EL (cell line): Measurements from ENCODE around the gene CLEC20A.

Source experiments
- DNase-seq: peaks from one replicate; pipeline ENCODE4 v3.0.0-alpha.2; 2016

CLEC20A gene

DNA sequence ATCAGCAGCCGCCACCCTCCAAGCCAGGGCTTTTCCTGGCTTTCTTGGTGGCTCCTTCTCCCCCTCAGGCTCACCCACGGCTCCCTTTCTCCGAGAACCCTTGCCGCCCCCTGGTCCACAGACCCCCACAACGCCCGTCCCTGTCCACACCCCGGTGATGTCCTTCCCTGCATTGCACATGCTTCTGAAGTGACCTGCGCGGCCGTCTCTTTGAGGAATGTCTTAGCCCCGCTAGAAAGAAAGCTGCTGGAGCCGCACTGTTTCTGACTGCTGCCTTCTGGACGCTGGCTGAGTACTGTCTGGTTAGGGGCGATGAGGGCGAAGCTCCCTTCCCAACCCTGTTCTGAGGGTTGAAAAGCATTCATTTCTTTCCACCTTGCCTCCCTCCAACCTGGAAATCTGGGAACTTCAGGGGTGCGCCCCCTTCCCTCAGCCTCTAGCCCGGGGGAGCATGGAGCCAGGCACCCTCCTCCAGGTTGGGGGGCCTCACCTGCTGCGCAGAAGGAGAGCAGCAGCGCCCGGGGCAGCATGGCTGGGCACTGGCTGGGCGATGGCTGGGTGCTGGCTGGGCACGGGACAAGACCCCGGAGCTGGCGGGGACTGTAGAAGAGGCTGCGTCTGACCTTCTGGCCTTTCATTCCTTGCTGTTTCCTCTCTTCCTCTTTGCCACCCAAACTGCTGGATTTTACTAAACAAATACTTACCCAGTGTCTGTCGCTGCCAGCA lies at the start of gene CLEC20A:
Gene CLEC20A (minus strand): TSS at position 555 of the 726 bp plus-strand sequence. CDS start 25 bp downstream, at position 530.
- no peak for DNase-seq

DNA sequence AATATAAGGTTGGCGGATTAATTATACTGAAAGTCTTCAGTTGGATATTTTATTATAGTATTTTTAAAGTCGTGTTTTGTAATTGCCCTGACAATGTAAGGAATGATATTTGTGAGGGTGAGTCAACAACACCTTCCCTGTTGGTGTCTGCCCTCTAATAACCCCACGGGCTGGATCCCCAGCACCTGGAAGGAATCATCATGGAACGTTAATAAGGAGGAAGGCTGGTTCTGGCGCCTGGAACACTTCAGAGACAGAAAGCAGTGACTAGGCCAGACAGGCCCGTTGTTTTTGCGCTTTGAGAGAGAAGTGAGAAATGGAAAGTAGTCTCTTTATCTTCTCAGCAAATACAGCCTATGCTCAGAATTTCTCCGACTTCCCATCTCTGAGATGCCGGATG lies 47.8 kb upstream of the CLEC20A start:
- no peak for DNase-seq

GRCh38 chr1:178543290-178543607 lies 46.5 kb upstream of the CLEC20A start:
- DNase-seq = no peak

DNA sequence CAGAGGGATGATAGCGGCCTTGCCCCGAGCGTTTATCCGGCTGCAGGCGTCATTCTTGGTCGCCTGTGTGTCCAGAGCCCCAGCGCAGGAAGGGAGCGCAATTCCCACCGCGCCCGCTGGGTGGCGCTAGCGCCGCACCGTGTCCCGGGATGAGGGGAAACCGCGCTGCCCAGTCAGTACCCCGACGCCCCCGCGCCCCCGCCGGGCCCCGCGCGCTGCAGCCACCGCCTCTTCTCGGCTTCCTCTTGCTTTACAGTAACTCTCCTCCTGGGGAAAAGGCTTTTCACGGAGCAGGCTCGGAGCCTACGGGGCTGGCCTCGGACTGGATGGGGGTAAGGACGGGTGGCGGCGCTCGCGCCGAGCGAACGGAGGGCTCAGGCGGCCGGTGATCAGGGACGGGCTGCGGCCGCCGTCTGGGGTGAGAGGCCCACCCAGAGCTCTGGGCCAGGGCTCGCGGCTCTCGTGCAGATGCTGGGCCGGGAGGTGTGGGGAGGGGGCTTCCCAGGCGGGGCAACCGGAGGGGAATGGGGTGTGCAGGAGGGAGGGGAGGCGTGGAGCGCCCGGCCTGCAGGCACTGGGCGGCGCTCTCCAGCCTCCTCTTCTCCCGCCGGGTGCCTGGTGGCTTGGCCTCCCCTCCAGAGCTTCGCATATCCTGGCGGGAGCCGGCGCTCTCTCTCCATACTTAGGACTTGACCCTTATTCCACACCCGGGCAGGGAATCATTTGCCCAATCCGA lies 46.0 kb upstream of the CLEC20A start:
- DNase-seq = peak; percentile 93

DNA sequence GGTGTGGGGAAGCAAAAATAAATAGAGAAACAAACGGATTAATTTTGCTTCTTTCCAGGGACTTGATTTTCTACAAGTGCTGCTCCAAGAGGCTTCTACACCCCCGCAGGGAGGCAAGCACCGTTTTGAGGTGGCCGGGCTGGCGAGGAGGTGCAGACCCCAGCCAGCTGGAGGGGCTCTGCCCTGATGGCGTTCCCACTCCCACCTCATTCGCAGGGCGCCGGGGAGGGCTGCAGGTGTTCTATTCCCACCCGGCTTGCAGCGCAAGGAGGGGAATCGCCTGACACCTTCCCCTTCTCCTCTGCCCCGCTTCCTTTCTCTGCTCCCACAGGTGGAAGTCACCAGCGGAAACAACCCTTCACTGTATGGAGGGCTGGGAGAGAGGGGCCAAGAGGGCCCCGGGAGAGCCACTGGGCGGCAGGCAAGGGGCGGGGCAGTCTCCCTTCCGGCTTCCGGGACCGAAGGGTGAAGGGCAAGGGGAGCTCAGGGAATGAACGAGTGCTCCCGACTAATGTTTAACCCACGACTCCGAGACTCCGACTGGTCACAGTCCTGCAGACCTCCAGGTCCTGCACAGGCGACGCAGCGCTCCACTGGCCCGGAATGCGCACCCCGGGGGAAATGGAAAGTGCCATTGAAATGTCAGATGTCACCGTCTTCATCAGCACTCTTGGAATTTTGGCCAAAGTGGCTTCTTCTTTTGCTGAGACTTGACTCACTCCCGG lies 45.2 kb upstream of the CLEC20A start:
- DNase-seq = no peak

DNA sequence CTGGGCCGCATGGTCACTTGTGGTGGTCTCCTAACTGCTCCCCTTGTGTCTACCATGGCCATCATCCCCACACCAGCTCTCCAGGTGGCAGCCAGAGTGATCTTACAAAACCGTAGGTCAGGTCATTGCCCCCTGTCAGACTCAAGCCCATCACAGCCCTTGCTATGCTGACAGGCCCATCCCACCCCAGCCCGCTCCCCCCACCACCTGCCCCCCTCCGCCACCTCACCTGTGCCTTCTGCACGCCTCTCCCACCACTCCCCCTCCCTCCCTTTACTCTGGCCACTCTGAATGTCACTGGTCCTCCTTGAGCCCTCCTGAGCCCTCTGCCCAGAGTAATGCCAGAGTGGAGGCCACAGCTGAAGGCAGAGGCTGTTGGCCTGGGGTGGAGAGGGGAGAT lies 44.6 kb upstream of the CLEC20A start:
- DNase-seq = no peak

DNA sequence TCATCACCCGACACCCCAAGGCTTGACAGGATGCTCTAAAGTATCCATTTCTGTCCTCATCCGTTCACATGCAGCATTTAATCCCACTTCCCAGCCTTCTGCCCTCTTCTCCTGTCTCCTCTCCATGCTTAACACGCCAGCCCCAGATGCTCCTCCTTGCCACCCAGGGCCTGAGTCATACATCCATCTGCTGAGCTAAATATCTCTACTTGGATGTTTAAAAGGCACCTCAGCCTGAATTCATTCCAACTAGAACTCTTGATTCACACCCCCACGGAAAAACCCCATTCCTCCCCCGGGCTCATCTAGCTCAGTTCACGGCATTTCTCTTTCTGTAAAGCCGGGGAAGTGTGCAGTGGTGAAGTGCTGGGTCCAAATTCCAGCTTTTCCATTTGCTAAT lies 43.9 kb upstream of the CLEC20A start:
- peak; percentile 92 for DNase-seq

GRCh38 chr1:178540204-178540603 lies 43.4 kb upstream of the CLEC20A start:
- no peak for DNase-seq

- DNase-seq = no peak
Measured at GRCh38 chr1:178539291-178539690, 42.5 kb upstream of the CLEC20A start.

DNA sequence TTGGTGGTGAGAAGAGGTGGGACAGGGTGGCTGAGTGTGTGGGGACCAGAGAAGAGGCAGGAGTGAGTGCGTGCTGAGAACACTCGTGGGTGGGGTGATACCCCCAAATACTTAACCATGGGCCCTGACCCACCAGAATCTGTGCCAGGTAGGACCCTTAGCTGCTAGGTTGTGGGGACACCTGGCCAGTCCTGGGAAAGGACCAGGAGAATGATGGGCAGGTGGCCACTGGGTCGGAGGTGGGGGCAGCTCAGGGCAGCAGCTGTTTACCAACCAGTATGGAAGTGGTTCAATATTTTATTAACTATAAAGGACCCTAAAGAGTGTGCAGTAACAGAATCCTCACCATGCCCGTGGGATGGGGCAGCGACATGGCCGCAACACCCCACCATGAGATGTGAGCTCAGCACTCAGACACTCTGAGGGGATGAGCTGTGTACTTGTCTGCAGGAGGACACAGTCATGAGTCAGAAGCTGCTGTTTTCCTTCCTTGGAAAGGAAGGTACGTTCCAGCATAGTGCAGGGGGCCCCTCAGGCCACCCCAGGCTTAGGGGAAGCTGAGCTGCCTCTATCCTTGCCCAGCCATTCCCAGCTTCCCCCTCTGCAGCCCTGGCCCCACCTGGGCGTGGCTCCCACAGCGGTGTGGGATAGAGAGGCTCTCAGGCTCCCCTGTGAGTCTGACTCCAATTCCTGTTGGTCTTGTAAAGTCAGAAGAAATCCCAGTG lies 41.6 kb upstream of the CLEC20A start:
- peak; percentile 87 for DNase-seq

GRCh38 chr1:178537382-178538090 lies 40.8 kb upstream of the CLEC20A start:
- no peak for DNase-seq

DNA sequence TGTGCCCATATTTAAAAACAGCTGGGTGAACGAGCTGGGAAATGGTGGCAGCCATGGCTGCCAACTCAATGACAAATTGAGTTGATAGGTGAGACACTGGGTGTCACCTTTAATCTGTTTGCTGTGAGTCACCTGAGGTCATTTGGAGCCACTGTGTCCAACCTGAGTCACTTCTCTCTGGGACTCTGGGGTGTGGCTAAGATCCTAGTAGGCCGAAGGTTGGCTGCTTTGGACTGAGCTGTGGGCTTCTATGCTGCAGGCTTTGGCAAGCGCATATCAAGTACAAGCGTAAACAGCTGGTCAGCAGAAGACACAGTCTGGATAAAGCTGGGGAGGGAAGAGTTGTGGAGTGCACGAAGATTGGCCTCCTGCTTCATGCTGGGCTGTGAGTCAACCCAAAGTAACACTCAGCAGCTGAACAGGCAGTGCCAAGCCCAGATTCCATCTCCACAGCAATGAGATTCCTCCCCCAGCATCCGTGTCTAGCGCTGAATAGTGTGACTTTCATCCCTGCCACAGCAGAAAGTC lies 40.1 kb upstream of the CLEC20A start:
- peak; percentile 95 for DNase-seq

GRCh38 chr1:178536329-178536728 lies 39.6 kb upstream of the CLEC20A start:
- DNase-seq = no peak

GRCh38 chr1:178534137-178534868 lies 37.5 kb upstream of the CLEC20A start:
- DNase-seq = no peak

DNA sequence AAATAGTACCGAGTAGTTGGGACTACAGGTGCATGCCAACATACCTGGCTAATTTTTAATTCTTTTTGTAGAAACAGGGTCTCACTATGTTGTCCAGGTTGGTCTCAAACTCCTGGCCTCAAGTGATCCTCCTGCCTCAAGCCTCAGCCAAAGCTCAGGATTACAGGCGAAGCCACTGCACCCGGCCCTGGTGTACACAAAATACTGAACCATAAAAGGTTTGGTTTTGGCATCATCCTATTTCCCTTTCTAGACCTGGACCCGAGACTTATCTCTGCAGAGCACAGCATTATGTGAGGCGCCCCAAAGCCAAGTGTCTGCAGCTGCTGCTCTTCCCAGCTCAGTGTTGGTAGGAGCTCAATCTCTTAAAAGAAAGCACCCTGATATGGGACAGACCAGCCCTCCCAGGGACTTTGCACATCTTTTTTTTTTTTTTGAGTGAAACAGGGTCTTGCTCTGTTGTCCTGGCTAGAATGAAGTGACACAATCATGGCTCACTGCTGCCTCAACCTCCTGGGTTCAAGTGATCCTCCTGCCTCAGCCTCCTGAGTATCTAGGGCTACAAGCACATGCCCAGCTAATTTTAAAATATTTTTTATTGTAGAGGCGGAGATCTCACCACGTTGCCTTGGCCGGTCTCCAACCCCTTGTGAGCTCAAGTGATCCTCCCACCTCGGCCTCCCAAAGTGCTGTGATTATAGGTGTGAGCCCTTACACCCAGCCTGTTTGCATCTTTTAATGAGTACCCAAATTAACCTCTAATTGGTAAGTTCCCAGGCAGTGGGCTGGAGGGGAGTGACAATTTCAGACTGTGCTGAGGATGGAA lies 36.6 kb upstream of the CLEC20A start:
- DNase-seq = no peak

- peak; percentile 82 for DNase-seq
Measured at GRCh38 chr1:178532392-178532791, 35.6 kb upstream of the CLEC20A start.

DNA sequence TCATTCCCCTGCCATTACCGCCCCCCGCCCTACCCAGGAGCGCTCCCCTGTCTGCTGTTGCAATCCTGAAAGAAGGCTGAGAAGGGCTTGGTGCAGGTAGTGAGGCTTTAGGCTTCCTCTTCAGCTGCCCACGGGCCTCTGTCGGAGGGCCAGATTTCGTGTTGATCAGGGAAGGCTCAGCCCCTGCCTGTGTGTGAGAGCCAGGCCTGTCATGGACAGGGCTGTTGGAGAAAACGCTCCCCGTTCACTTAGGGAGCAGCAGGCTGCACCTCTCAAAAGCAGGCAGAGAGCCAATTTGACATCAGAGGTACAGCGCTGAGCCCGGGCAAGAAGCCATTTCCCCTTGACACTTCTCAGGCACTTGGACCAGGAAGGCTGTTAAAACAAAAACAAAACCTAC lies 35.1 kb upstream of the CLEC20A start:
- no peak for DNase-seq

DNA sequence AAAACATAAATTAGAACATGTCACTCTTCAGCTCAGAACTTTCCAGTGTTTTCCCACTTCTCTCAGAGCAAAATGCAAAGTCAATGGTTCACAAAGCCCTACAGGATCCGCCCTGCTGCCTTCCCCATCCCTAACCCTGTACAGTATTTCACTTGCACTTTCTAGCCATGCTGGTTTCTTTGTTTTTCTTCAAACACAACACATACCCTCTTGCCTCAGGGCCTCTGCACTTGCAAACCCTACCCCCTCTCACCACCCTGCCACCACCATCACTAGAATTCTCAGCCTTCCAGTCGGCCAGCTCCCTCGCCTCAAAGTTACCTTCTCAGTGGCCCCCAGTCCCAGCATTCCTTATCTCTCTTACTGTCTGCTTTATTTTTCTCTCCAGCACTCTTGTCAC lies 33.7 kb upstream of the CLEC20A start:
- DNase-seq = peak; percentile 36

DNA sequence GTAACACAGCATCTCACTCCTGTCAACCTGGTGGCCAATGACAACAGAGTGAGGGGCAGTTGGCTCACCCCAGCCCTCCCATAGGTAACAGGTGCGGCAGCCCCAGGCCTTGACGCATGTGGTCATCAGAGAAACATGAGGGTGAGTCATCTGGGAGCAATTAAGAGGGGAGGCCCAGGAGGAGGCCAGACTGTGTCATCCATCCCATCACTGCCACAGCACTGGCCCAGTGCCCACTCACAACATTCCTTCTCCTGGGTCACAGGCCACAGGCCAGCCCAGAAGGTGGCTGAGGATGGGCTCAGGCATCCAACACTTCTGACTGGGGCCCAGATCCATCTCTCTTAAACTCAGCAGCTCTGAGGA lies 33.3 kb upstream of the CLEC20A start:
- DNase-seq = peak; percentile 96

- DNase-seq = no peak
Measured at GRCh38 chr1:178529364-178530036, 32.7 kb upstream of the CLEC20A start.
